WTC11 (cell line): Measurements from ENCODE around the gene ADGRV1.

Experiments used
- ATF1 ChIP-seq: sonication (generic); formaldehyde crosslinking; IDR thresholded peaks from 2 replicates; pipeline ENCODE4 v1.8.1; 2023; ENCODE audit warnings: mild to moderate bottlenecking, moderate library complexity, missing genetic modification reagents
- CREB1 ChIP-seq: sonication (generic); formaldehyde crosslinking; IDR thresholded peaks from 2 replicates; pipeline ENCODE4 v1.8.0; 2023; ENCODE audit warnings: mild to moderate bottlenecking, missing genetic modification reagents
- JUN ChIP-seq: sonication (generic); formaldehyde crosslinking; IDR thresholded peaks from 2 replicates; pipeline ENCODE4 v1.8.0; 2023; ENCODE audit warnings: mild to moderate bottlenecking, missing genetic modification reagents
- NFYB ChIP-seq: sonication (generic); formaldehyde crosslinking; conservative IDR thresholded peaks from 2 replicates; pipeline ENCODE4 v1.8.0; 2022; ENCODE audit warnings: low read depth, missing genetic modification reagents
- NR2C2 ChIP-seq: sonication (generic); formaldehyde crosslinking; IDR thresholded peaks from 2 replicates; pipeline ENCODE4 v1.8.0; 2022; ENCODE audit warnings: mild to moderate bottlenecking, missing genetic modification reagents
- SMAD3 ChIP-seq: sonication (generic); formaldehyde crosslinking; IDR thresholded peaks from 2 replicates; pipeline ENCODE4 v1.8.0; 2022; ENCODE audit warnings: missing genetic modification reagents, mild to moderate bottlenecking, borderline replicate concordance
- SP1 ChIP-seq: sonication (generic); formaldehyde crosslinking; conservative IDR thresholded peaks from 2 replicates; pipeline ENCODE4 v1.8.1; 2022; ENCODE audit warnings: missing genetic modification reagents
- TEAD4 ChIP-seq: sonication (generic); formaldehyde crosslinking; IDR thresholded peaks from 2 replicates; pipeline ENCODE4 v1.8.0; 2022; ENCODE audit warnings: mild to moderate bottlenecking, missing genetic modification reagents
- ZNF232 ChIP-seq: sonication (generic); formaldehyde crosslinking; IDR thresholded peaks from 2 replicates; pipeline ENCODE4 v1.8.0; 2022; ENCODE audit warnings: mild to moderate bottlenecking, missing genetic modification reagents
- ZNF671 ChIP-seq: fragments of 250-450 bp; sonication (Bioruptor Pico); IDR thresholded peaks from 2 replicates; pipeline ENCODE4 v1.8.0; 2021; ENCODE audit warnings: mild to moderate bottlenecking
- TF ChIP-seq, protein P1 (sequence below): fragments of 200-600 bp; IDR thresholded peaks from 2 replicates; pipeline ENCODE4 v1.8.0; 2022; ENCODE audit warnings: antibody characterized with exemption
- TF ChIP-seq, protein P2 (sequence below): sonication (generic); formaldehyde crosslinking; IDR thresholded peaks from 2 replicates; pipeline ENCODE4 v1.8.1; 2023; ENCODE audit warnings: mild to moderate bottlenecking, missing genetic modification reagents, moderate library complexity
- TF ChIP-seq, protein P3 (sequence below): sonication (generic); formaldehyde crosslinking; IDR thresholded peaks from 2 replicates; pipeline ENCODE4 v1.8.1; 2023; ENCODE audit warnings: mild to moderate bottlenecking, missing genetic modification reagents, borderline replicate concordance
- TF ChIP-seq, protein P4 (sequence below): sonication (generic); formaldehyde crosslinking; conservative IDR thresholded peaks from 2 replicates; pipeline ENCODE4 v1.8.1; 2023; ENCODE audit warnings: mild to moderate bottlenecking, low read depth, missing genetic modification reagents, moderate library complexity

DNA sequence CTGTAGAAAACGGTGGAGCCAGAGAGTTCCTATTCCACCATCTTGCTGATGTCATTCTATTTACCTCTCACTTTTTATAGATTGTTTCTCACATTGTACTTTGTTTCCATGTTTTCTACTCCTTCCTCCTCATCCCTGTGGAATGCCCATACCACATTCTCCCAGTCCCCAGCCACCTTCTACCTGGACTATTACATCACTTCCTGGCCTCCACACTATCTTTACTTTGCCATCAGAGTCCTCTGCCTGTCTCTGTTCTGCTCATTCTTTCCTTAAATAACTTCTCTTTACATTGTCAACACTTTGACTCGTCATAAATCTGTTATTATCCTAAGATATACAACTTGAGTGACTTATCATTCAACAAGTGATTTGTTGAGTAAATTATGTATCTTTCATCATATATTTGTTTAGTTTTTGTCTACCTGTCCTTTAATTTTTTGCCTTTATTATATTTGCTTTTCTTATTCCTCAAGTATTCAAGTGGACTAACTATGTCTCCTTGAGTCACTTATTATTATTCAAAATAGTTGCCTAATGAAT, 182.5 kb downstream of the ADGRV1 start:
- TF ChIP-seq, protein P1, sequence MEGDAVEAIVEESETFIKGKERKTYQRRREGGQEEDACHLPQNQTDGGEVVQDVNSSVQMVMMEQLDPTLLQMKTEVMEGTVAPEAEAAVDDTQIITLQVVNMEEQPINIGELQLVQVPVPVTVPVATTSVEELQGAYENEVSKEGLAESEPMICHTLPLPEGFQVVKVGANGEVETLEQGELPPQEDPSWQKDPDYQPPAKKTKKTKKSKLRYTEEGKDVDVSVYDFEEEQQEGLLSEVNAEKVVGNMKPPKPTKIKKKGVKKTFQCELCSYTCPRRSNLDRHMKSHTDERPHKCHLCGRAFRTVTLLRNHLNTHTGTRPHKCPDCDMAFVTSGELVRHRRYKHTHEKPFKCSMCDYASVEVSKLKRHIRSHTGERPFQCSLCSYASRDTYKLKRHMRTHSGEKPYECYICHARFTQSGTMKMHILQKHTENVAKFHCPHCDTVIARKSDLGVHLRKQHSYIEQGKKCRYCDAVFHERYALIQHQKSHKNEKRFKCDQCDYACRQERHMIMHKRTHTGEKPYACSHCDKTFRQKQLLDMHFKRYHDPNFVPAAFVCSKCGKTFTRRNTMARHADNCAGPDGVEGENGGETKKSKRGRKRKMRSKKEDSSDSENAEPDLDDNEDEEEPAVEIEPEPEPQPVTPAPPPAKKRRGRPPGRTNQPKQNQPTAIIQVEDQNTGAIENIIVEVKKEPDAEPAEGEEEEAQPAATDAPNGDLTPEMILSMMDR: no peak
- TF ChIP-seq TEAD4 (CRISPR knock-in tag) (no peak), ZNF232 (no peak), JUN (CRISPR knock-in tag) (no peak), NFYB (CRISPR knock-in tag) (no peak), ATF1 (no peak), SP1 (no peak), ZNF671 (CRISPR knock-in tag) (no peak), NR2C2 (CRISPR knock-in tag) (no peak), SMAD3 (CRISPR knock-in tag) (no peak), CREB1 (CRISPR knock-in tag) (no peak)
- TF ChIP-seq, protein P2, sequence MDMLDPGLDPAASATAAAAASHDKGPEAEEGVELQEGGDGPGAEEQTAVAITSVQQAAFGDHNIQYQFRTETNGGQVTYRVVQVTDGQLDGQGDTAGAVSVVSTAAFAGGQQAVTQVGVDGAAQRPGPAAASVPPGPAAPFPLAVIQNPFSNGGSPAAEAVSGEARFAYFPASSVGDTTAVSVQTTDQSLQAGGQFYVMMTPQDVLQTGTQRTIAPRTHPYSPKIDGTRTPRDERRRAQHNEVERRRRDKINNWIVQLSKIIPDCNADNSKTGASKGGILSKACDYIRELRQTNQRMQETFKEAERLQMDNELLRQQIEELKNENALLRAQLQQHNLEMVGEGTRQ (CRISPR knock-in tag): no peak
- TF ChIP-seq, protein P3, sequence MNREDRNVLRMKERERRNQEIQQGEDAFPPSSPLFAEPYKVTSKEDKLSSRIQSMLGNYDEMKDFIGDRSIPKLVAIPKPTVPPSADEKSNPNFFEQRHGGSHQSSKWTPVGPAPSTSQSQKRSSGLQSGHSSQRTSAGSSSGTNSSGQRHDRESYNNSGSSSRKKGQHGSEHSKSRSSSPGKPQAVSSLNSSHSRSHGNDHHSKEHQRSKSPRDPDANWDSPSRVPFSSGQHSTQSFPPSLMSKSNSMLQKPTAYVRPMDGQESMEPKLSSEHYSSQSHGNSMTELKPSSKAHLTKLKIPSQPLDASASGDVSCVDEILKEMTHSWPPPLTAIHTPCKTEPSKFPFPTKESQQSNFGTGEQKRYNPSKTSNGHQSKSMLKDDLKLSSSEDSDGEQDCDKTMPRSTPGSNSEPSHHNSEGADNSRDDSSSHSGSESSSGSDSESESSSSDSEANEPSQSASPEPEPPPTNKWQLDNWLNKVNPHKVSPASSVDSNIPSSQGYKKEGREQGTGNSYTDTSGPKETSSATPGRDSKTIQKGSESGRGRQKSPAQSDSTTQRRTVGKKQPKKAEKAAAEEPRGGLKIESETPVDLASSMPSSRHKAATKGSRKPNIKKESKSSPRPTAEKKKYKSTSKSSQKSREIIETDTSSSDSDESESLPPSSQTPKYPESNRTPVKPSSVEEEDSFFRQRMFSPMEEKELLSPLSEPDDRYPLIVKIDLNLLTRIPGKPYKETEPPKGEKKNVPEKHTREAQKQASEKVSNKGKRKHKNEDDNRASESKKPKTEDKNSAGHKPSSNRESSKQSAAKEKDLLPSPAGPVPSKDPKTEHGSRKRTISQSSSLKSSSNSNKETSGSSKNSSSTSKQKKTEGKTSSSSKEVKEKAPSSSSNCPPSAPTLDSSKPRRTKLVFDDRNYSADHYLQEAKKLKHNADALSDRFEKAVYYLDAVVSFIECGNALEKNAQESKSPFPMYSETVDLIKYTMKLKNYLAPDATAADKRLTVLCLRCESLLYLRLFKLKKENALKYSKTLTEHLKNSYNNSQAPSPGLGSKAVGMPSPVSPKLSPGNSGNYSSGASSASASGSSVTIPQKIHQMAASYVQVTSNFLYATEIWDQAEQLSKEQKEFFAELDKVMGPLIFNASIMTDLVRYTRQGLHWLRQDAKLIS (CRISPR knock-in tag): no peak
- TF ChIP-seq, protein P4, sequence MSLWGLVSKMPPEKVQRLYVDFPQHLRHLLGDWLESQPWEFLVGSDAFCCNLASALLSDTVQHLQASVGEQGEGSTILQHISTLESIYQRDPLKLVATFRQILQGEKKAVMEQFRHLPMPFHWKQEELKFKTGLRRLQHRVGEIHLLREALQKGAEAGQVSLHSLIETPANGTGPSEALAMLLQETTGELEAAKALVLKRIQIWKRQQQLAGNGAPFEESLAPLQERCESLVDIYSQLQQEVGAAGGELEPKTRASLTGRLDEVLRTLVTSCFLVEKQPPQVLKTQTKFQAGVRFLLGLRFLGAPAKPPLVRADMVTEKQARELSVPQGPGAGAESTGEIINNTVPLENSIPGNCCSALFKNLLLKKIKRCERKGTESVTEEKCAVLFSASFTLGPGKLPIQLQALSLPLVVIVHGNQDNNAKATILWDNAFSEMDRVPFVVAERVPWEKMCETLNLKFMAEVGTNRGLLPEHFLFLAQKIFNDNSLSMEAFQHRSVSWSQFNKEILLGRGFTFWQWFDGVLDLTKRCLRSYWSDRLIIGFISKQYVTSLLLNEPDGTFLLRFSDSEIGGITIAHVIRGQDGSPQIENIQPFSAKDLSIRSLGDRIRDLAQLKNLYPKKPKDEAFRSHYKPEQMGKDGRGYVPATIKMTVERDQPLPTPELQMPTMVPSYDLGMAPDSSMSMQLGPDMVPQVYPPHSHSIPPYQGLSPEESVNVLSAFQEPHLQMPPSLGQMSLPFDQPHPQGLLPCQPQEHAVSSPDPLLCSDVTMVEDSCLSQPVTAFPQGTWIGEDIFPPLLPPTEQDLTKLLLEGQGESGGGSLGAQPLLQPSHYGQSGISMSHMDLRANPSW: no peak
